ENCODE data around the gene CCDC195. TPM values are rescaled to one million over a fixed set of nuclear protein-coding genes. Genes with fewer than 3 reads are reported as not detected.

The CCDC195 gene
- total RNA-seq (1 to 10 TPM in 1 of 4 donors, not detected in 3; 1.5 TPM), polyA plus RNA-seq (not detected)
- long read RNA-seq, donor 1, result 0 reads
- long read RNA-seq, donor 2, result 0 reads

GRCh38 chr2:224716201-224716600 lies at the start of gene CCDC195:
TSS of gene CCDC195 (minus strand) at chr2:224716365. CDS start at chr2:224716365, 0 bp downstream.
- intact Hi-C loops (cut with DNase I), result no loop called here
- no peak for TF ChIP-seq CTCF (IDR thresholded peaks at IDR 0.05)
- Histone ChIP-seq H3K4me1 (no peaks in the 10 kb centered on the region), H3K27ac (no peak within 1 kb of the TSS), H3K36me3 (ENCODE audit: insufficient read depth in 1 of 2, low read depth in 1 of 2) (no peaks in the 10 kb centered on the region), H3K4me3 (no peak within 1 kb of the TSS), H3K27me3 (ENCODE audit: insufficient read depth in 3 of 3, low read length in 2 of 3) (no peaks in the 10 kb centered on the region), H3K9me3 (no peaks in the 10 kb centered on the region)
- WGBS, 3 donors, result 53 to 63% (median 60%) methylated on average over 5 of the region's 5 CpGs
- DNase-seq (no peak), ATAC-seq (peak in 1 of 4 donors; percentile 53)

- no peaks in the 10 kb centered on the region for H3K4me1 ChIP-seq
- no peak overlapping the region for H3K27ac ChIP-seq
- H3K4me3 ChIP-seq, result no peak overlapping the region
- H3K36me3 ChIP-seq (ENCODE audit: insufficient read depth in 1 of 2, low read depth in 1 of 2), result no peaks in the 10 kb centered on the region
- intact Hi-C loops (cut with DNase I), result no loop called here
- DNase-seq (no peak), ATAC-seq (no peak)
- no peaks in the 10 kb centered on the region for H3K9me3 ChIP-seq
- H3K27me3 ChIP-seq (ENCODE audit: insufficient read depth in 3 of 3, low read length in 2 of 3), result no peaks in the 10 kb centered on the region
- WGBS, 3 donors, result 94 to 96% (median 95%) methylated on average over 2 of the region's 2 CpGs
- no peak for TF ChIP-seq CTCF (IDR thresholded peaks at IDR 0.05)
Measured at GRCh38 chr2:224764565-224765236, 48.5 kb upstream of the CCDC195 start.

- 86 to 89% (median 88%) methylated on average over 3 of the region's 3 CpGs for WGBS, 3 donors
Measured at GRCh38 chr2:224757934-224758548, 41.9 kb upstream of the CCDC195 start.

GRCh38 chr2:224753743-224754540 lies 37.8 kb upstream of the CCDC195 start:
- TF ChIP-seq CTCF (IDR thresholded peaks at IDR 0.05), result no peak
- Histone ChIP-seq H3K27ac (no peak overlapping the region), H3K9me3 (no peaks in the 10 kb centered on the region), H3K4me3 (no peak overlapping the region), H3K4me1 (no peaks in the 10 kb centered on the region), H3K36me3 (ENCODE audit: insufficient read depth in 1 of 2, low read depth in 1 of 2) (no peaks in the 10 kb centered on the region), H3K27me3 (ENCODE audit: insufficient read depth in 3 of 3, low read length in 2 of 3) (no peaks in the 10 kb centered on the region)
- intact Hi-C loops (cut with DNase I), result no loop called here
- WGBS, 3 donors, result 14 to 44% (median 23%) methylated on average over 1 of the region's 1 CpG
- DNase-seq, result no peak
- peak in 1 of 4 donors; percentile 53 for ATAC-seq

More at GRCh38 chr2:224757934-224758548, 41.9 kb upstream of the CCDC195 start:
- Histone ChIP-seq H3K27me3 (ENCODE audit: insufficient read depth in 3 of 3, low read length in 2 of 3) (no peaks in the 10 kb centered on the region), H3K36me3 (ENCODE audit: insufficient read depth in 1 of 2, low read depth in 1 of 2) (no peaks in the 10 kb centered on the region), H3K9me3 (no peaks in the 10 kb centered on the region), H3K27ac (no peak overlapping the region), H3K4me3 (no peak overlapping the region), H3K4me1 (no peaks in the 10 kb centered on the region)
- TF ChIP-seq CTCF (IDR thresholded peaks at IDR 0.05), result no peak
- DNase-seq (no peak), ATAC-seq (no peak)
- intact Hi-C loops (cut with DNase I), result loop anchor here in 1 of 2 donors (1.0 kb wide), 1 partner anchor 27 kb away; no protein-coding TSS in a partner anchor

Data from psoas muscle (tissue), 8 donors.